Endodermal cell (in vitro differentiated cells): ENCODE measurements around the gene FTO. TPM values are rescaled to one million over a fixed set of nuclear protein-coding genes. Genes with fewer than 3 reads are reported as not detected.

ENCODE experiments used
- DNase-seq: peaks from one replicate; pipeline ENCODE4 v3.0.0-alpha.2; 2017
- H3K27ac ChIP-seq: 2 replicates; pipeline ENCODE4 v1.5.1; 2013; ENCODE audit warnings: mild to moderate bottlenecking, low read depth, low read length, moderate library complexity
- H3K27me3 ChIP-seq: 2 replicates; pipeline ENCODE4 v1.6.1; 2013; ENCODE audit warnings: mild to moderate bottlenecking, low read length, moderate library complexity; ENCODE audit not compliant: insufficient read depth, control insufficient read depth, poor library complexity, severe bottlenecking
- H3K36me3 ChIP-seq: 2 replicates; pipeline ENCODE4 v1.7.0; 2013; ENCODE audit warnings: mild to moderate bottlenecking, low read length, moderate library complexity; ENCODE audit not compliant: control insufficient read depth, insufficient read depth
- H3K4me1 ChIP-seq: one replicate; pipeline ENCODE4 v1.7.0; 2013; ENCODE audit warnings: low read length; ENCODE audit not compliant: control insufficient read depth, insufficient read depth
- H3K4me3 ChIP-seq: 2 replicates; pipeline ENCODE4 v1.5.1; 2013; ENCODE audit warnings: mild to moderate bottlenecking, low read length, moderate library complexity
- H3K9ac ChIP-seq: 2 replicates; pipeline ENCODE4 v1.6.1; 2013; ENCODE audit warnings: mild to moderate bottlenecking, low read length, moderate library complexity; ENCODE audit not compliant: poor library complexity, severe bottlenecking; ENCODE audit errors: extremely low read depth
- H3K9me3 ChIP-seq: 2 replicates; pipeline ENCODE4 v1.6.1; 2013; ENCODE audit warnings: mild to moderate bottlenecking, low read length, moderate library complexity; ENCODE audit not compliant: control insufficient read depth
- H3K27ac Mint-ChIP-seq: 2 replicates; pipeline ENCODE4 v1.8.0; 2020; ENCODE audit warnings: mixed read lengths
- H3K27me3 Mint-ChIP-seq: 2 replicates; pipeline ENCODE4 v1.8.0; 2021; ENCODE audit warnings: mild to moderate bottlenecking, mixed read lengths; ENCODE audit not compliant: insufficient read depth
- H3K36me3 Mint-ChIP-seq: 2 replicates; pipeline ENCODE4 v1.8.0; 2020; ENCODE audit warnings: low read depth, mixed read lengths
- H3K4me1 Mint-ChIP-seq: 2 replicates; pipeline ENCODE4 v1.8.0; 2020; ENCODE audit warnings: mixed read lengths
- H3K4me3 Mint-ChIP-seq: 2 replicates; pipeline ENCODE4 v1.8.0; 2020; ENCODE audit warnings: mild to moderate bottlenecking, moderate library complexity, mixed read lengths
- H3K9me3 Mint-ChIP-seq: 2 replicates; pipeline ENCODE4 v1.8.0; 2020; ENCODE audit warnings: mild to moderate bottlenecking, mixed read lengths
- WGBS, 2 experiments: methylation state at CpG; one replicate each; pipeline versions ENCODE4 v1.1.5 to v1.1.7; 2013; ENCODE audit warnings: missing lambda C conversion rate in 2 of 2, mixed read lengths in 1 of 2; ENCODE audit not compliant: insufficient coverage in 1 of 2, insufficient read length in 1 of 2; 5-methylcytosine and 5-hydroxymethylcytosine counted together
- total RNA-seq, 2 donors: library from RNA; stranded (reverse); fragmentation: NEBNext Ultra II Directional in 1 of 2; extraction: Animal tissue kit (Norgen Biotek cat#: 25700) in 1 of 2; gene quantifications; 2 replicates in 1 of 2; 3 replicates in 1 of 2; pipeline ENCODE4 v1.2.1, GENCODE V29; 2021
- TF ChIP-seq, protein P1 (sequence below): fragments of 200-600 bp; sonication (generic); conservative IDR thresholded peaks from 2 replicates; pipeline ENCODE4 v1.5.0; 2021; ENCODE audit warnings: antibody characterized with exemption, mild to moderate bottlenecking

FTO gene
- total RNA-seq, 2 donors from 2014 or later = 80.3 to 102 TPM

DNA sequence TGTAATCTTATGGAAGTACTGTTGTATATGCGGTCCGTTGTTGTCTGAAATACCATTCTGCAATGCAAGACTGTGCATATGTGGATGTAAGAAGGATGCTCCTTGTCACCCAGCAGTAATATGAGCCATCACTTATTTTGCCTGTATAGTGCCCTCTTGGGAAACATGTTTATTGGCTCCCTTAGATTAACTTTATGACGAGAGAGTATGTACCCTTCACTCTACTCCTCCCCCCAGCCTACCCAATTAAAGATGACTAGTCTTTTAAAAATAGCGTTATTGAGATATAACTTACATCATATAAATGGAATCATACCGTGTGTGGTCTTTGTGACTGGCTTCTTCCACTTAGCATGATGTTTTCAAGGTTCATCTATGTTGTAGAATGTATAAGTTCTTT lies 33.6 kb downstream of the FTO start:
- peaks cover 1% of the 10 kb centered on the region for H3K36me3 Mint-ChIP-seq
- Histone ChIP-seq H3K4me1 (no peaks in the 10 kb centered on the region), H3K27ac (no peak overlapping the region), H3K4me3 (no peak overlapping the region), H3K9ac (no peak overlapping the region), H3K27me3 (no peaks in the 10 kb centered on the region), H3K9me3 (no peaks in the 10 kb centered on the region), H3K36me3 (no peaks in the 10 kb centered on the region)
- DNase-seq = no peak
- no peak overlapping the region for H3K27ac Mint-ChIP-seq
- no peaks in the 10 kb centered on the region for H3K9me3 Mint-ChIP-seq
- TF ChIP-seq, protein P1, sequence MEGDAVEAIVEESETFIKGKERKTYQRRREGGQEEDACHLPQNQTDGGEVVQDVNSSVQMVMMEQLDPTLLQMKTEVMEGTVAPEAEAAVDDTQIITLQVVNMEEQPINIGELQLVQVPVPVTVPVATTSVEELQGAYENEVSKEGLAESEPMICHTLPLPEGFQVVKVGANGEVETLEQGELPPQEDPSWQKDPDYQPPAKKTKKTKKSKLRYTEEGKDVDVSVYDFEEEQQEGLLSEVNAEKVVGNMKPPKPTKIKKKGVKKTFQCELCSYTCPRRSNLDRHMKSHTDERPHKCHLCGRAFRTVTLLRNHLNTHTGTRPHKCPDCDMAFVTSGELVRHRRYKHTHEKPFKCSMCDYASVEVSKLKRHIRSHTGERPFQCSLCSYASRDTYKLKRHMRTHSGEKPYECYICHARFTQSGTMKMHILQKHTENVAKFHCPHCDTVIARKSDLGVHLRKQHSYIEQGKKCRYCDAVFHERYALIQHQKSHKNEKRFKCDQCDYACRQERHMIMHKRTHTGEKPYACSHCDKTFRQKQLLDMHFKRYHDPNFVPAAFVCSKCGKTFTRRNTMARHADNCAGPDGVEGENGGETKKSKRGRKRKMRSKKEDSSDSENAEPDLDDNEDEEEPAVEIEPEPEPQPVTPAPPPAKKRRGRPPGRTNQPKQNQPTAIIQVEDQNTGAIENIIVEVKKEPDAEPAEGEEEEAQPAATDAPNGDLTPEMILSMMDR = no peak
- H3K27me3 Mint-ChIP-seq = no peaks in the 10 kb centered on the region
- WGBS, 2 experiments = 95% methylated on average over 4 of the region's 5 CpGs; no CpG with 5 or more reads in 1 of the 2 experiments
- H3K4me3 Mint-ChIP-seq = no peak overlapping the region
- peaks cover 4% of the 10 kb centered on the region for H3K4me1 Mint-ChIP-seq

DNA sequence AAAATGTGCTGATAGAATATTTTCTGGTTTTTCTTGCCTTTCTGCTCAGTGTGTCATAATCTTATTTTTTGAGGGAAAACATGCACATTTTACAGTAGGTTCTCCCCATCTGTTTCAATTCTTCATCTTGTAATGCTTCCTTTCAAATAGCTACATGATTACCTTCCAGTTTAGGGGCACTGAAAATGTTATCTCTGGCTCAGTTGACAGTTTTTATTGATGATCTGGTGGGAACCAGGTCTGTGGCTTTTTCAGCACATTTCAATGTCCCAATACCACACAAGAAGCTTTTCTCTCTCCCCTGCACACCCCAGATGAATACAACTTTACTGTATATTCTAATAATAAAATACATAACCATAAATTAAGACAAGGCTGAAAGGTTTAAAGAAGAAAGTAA lies 36.5 kb downstream of the FTO start:
- Mint-ChIP-seq H3K4me1 (peaks cover 16% of the 10 kb centered on the region), H3K4me3 (no peak overlapping the region), H3K27ac (no peak overlapping the region), H3K9me3 (no peaks in the 10 kb centered on the region), H3K27me3 (no peaks in the 10 kb centered on the region), H3K36me3 (peaks cover 1% of the 10 kb centered on the region)
- H3K4me1 ChIP-seq = no peaks in the 10 kb centered on the region
- no peak overlapping the region for H3K27ac ChIP-seq
- no peak for DNase-seq
- no peak overlapping the region for H3K9ac ChIP-seq
- H3K36me3 ChIP-seq = no peaks in the 10 kb centered on the region
- no peaks in the 10 kb centered on the region for H3K9me3 ChIP-seq
- no peak overlapping the region for H3K4me3 ChIP-seq
- H3K27me3 ChIP-seq = no peaks in the 10 kb centered on the region
- TF ChIP-seq, protein P1 = no peak

DNA sequence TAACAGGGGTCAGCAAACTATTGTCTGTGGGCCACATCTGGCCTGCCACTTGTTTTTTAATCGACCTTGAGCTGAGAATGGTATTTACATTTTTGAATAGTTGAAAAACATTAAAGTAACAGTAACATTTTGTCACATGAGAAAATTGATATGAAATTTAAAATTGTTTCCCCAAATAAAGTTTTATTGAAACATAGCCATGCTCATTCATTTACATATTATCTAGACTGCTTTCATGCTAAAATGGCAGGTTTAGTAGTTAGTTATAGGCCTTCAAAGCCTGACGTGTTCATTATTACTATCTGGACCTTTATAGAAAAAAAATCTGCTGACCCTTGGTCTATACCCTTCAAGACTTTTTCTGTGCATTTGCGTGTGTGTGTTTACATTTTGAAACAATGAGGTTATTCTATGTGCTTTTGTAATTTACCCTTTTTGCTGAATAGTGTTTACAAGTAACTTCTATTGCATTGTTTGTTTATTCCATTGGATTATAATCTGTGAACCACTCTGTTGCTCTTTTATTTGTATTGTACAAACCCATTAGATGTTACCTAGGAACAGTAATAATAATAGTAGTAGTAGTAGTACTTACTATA lies 37.1 kb downstream of the FTO start:
- Histone ChIP-seq H3K4me1 (no peaks in the 10 kb centered on the region), H3K4me3 (no peak overlapping the region), H3K9me3 (no peaks in the 10 kb centered on the region), H3K9ac (no peak overlapping the region), H3K27ac (no peak overlapping the region), H3K27me3 (no peaks in the 10 kb centered on the region), H3K36me3 (no peaks in the 10 kb centered on the region)
- H3K9me3 Mint-ChIP-seq = no peaks in the 10 kb centered on the region
- TF ChIP-seq, protein P1 = no peak
- H3K36me3 Mint-ChIP-seq = peaks cover 1% of the 10 kb centered on the region
- DNase-seq = no peak
- H3K4me1 Mint-ChIP-seq = peaks cover 20% of the 10 kb centered on the region
- H3K27me3 Mint-ChIP-seq = no peaks in the 10 kb centered on the region
- no peak overlapping the region for H3K27ac Mint-ChIP-seq
- 90 to 100% methylated on average over 1 to 2 of the region's 3 CpGs for WGBS, 2 experiments
- H3K4me3 Mint-ChIP-seq = no peak overlapping the region
